Stimulated activated CD8-positive, alpha-beta memory T cell treated with anti-CD3 and anti-CD28 coated beads, Interleukin-7, amount 100 ng/mL, for 4 hours (primary cell): ENCODE data around the gene KCTD13.
"Not testable (repeated sequence)": the region's sequence is repeated elsewhere in the genome, so short reads cannot be mapped to it uniquely, and the experiment has no call there.

Experiments used
- DNase-seq, 2 donors: peaks; one replicate each; pipeline ENCODE4 v3.0.0-alpha.2; 2020; ENCODE audit warnings: low read depth in 2 of 2

Gene KCTD13

GRCh38 chr16:29943846-29944799 lies 18.1 kb upstream of the KCTD13 start:
- DNase-seq = no peak

GRCh38 chr16:29940656-29941055 lies 14.6 kb upstream of the KCTD13 start:
- no peak for DNase-seq

DNA sequence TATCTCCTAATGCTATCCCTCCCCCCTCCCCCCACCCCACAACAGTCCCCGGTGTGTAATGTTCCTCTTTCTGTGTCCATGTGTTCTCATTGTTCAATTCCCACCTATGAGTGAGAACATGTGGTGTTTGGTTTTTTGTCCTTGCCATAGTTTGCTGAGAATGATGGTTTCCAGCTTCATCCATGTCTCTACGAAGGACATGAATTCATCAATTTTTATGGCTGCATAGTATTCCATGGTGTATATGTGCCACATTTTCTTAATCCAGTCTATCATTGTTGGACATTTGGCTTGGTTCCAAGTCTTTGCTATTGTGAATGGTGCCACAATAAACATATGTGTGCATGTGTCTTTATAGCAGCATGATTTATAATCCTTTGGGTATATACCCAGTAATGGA lies 5.7 kb upstream of the KCTD13 start:
- not testable (repeated sequence) for DNase-seq

- DNase-seq = no peak
These were observed 1.3 kb upstream of the KCTD13 start for GRCh38 chr16:29927070-29927905.

DNA sequence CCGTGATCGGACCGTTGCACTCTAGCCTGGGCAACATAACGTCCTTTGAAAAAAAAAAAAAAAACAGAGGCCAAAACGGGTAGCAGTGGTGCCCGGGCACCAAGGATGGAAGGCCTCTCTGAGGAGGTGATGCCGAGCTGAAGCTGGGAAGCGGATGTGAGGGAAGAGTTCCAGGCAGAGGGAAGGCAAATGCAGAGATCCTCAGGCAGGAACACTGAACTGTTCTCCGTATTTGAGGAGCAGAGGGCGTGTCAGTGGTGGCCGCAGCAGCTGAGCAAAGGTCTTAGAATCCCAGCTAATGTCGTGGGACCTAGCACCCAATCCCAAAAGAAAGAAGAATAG lies 656 bp upstream of the KCTD13 start:
- DNase-seq = no peak

DNA sequence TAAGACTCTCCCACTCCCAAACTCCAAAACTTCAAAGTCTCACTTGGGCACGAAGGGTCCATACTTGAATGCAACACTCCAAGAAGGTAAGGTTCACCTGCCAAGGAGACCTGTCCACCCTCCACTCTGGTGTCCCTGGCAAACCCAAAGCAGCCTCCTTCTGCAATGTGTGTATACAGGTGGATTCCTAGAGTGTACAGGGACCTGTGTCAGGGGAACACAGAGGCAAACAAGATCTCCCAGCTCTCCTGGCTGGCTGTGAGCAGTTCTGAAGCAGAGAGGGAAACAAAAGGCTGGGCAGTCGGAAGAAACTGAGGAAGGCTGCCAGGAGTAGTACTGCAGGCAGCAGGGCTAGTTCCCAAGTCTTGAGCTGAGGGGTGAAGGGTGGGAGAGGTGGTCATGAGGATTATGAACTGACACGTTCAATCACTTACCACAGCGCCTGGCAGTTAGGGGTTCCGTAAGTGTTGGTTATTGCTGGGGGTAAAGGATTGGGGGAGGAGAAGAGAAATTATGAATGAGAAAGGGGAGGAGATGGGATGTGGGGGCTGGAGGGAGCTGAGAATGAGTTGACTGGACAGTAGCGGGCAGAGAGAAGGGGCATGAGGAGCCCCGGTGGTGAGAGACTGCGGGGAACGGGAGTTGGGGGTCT lies 795 bp downstream of the KCTD13 start:
- DNase-seq = no peak

- no peak for DNase-seq
These were observed 3.0 kb downstream of the KCTD13 start for GRCh38 chr16:29922986-29923501.

DNA sequence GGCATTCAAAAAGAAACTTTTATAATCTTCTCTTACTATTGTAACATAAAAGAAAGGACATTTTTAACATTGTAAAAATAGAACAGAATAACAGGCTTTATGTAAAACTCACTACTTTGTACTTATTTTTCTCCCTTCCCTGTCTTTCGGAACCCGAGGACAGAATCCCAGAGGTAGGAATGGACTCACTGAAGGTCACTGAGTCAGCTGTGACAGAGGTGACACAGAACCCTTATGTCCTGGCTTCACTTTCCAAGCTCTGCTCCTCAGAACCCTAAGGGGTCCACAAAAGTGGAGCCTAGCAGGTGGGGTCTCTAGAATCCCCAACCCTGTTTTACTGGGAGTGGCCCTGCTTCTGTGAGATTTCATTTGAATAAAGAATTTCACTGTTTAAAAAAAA lies 3.7 kb downstream of the KCTD13 start:
- no peak for DNase-seq

- DNase-seq = no peak
These were observed 5.0 kb downstream of the KCTD13 start for GRCh38 chr16:29921034-29921385.

- no peak for DNase-seq
These were observed 5.6 kb downstream of the KCTD13 start for GRCh38 chr16:29920288-29921033.

DNA sequence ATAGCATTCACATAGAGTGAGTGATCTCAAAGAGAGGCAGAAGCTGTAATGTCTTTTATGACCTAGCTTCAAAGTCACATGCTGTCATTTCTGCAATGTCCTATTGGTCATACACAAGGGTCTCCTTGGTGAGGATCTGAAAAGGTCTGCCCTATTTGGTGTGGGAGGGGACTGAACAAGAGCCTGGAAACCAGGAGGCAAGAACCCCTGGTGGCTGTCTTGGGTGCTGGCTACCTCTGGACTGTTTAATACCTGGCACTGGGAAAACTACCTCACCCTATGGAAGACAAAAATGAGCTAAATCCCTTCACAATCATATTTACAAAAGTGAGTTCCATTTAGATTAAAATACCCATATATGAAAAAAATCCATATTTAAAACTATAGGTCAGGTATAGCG lies 9.0 kb downstream of the KCTD13 start:
- DNase-seq = no peak

DNA sequence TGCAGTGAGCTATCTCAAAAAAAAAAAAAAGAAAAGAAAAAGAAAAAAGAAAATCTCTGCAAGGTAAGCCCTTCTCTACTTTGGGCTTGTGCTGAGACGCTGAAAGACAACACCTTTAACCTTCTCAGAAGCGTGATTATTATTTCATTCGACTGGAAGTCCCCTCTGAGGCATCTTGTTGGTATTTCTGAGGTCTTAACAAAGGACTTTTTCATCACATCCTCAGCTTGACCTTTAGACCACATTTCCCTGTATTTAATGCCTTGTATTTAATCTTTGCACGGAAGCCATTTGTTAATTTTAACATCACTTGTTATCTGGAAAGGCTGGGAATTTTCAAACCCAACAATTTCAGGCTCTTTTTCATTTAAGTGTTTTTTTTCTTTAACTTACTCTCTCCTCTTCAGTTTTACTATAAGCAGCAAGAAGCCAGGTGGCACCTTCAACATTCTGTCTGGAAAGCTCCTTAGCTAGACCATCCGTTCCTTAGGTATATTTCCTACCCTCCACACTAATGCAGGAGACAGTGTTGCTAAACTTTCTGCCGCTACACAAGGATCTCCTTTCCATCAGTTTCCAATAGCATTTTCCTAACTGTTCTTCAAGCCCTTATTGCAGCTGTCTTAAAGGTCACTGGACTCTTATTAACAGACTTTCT lies 10.3 kb downstream of the KCTD13 start:
- no peak for DNase-seq

DNA sequence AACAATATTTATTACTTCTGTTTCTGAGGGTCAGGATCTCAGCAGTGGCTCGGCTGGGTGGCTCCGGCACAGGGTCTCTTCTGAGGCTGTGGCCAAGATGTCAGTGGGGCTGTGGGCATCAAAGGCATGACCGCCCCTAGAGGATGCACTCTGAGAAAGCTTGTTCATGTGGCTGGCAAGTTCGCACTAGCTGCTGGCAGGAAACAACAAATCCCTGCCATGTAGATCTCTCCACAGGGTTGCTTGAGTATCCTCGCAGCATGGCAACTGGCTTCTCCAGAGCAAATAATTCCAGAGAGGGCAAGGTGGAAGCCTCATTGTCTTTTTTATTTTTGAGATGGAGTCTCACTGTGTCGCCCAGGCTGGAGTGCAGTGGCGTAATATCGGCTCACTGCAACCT lies 12.5 kb downstream of the KCTD13 start:
- DNase-seq = no peak

DNA sequence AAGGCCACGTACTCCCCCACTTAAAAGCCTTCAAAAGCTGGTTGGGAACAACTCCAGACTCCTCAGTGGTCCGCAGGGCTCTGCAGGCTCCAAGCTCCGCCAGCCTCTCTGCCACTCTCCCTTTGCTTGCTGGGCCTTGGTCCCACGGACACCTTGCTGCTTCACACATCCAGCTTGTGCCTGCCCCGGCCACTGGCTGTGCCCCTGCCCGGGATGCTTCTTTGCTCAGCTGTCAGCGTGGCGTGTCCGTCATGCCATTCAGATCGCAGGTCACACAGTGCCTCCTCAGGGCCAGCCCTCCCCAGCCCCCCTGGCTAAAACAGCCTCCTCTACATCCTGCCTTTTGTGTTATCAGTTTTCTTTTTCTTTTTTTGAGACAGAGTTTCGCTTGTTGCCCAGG lies 13.9 kb downstream of the KCTD13 start:
- DNase-seq = no peak

GRCh38 chr16:29911676-29912010 lies 14.4 kb downstream of the KCTD13 start:
- no peak for DNase-seq

DNA sequence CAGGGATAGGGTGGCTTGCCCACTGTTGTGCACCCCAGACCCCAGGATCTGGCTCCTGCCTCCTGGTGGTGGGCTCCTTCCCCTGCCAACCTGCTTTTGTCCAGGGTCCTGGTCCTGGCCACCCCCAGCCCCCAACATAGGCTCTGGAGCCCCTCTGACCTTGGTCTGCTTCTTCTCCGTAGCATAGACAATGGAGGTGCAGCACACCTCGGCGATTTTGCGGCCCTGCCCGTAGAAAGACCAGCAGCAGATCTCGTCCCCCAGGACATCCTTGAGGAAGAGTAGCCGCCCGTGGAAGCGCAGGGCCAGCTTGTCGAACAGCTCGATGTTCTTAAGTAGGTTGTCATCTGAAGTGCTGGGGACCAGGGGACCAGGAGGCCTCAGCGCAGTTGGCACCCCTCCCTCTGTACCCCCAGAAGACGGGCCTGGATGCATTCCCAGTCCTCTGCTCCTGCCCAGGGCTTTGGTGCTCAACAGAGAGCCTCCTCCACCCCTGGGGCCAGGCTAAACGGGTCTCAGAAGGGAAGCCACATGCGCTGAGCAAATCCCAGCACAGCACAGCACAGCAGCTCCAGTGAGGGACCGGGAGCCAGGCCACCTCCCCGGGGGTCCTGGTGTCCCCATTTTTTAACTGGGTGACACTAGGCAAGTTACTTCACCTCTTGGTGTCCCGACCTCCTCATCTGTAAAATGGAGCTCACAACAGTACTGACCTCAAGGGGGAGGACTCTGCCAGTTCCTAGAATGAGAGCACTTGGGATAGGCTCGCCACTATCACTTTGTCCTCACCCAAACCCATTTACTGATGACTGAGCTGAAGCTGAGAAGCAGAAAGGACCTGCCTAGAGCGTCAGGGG lies 15.0 kb downstream of the KCTD13 start:
- DNase-seq = no peak

DNA sequence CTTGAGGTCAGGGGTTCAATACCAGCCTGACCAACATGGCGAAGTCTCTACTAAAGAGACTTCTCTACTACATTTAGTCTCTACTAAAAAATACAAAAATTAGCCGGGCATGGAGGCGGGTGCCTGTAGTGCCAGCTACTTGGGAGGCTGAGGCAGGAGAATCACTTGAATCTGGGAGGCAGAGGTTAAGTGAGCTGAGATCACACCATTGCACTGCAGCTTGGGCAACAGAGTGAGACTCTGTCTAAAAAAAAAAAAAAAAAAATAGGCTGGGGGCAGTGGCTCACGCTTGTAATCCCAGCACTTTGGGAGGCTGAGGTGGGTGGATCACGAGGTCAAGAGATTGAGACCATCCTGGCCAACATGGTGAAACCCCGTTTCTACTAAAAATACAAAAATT lies 16.2 kb downstream of the KCTD13 start:
- not testable (repeated sequence) for DNase-seq

GRCh38 chr16:29909391-29909790 lies 16.6 kb downstream of the KCTD13 start:
- DNase-seq = no peak

- DNase-seq = no peak
These were observed 17.3 kb downstream of the KCTD13 start for GRCh38 chr16:29908719-29909220.

GRCh38 chr16:29907973-29908372 lies 18.1 kb downstream of the KCTD13 start:
- DNase-seq = no peak
